ENCODE measurements around the gene FICD. TPM values are rescaled to one million over a fixed set of nuclear protein-coding genes. Genes with fewer than 3 reads are reported as not detected.

Gene FICD
- polyA plus RNA-seq, 1 donor from 2014 or later, result 1.5 TPM

DNA sequence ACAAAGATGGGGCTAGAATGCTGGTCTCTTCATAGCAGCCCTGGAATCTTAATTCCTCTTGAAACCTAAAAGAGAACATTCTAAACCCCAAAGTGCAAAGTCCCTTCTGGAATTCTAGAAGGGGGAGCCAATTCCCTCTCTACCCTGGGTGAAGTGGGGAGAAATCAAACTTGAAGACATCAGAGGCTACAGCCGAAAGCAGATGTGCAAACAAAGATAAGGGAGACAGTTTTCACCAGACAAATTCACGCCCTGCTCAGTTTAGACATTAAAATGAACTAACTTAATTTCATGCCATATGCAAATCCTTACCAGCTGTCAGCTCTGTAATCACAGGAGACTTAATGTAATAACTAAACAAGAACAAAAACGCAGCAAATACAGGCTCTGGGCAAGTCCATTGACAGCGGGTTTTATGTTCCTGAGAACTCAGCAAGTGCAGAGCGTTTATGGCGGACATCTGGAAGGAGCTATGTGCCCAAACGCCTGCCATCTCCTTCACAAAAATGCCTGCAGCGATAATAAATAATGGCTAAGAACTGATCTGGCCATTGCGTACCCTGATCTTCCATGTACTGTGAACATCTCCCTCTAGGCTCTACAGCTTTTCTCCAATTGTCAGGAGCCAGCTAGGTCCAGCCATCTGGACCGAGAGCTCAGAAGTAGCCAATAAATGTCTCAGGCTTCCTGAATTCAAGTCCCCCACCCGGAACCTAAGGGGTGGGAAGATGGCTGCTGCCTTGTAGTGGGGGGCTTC, 19.1 kb upstream of the FICD start:
- H3K27me3 ChIP-seq (ENCODE audit: insufficient read depth, low read depth, low read length), result no peaks in the 10 kb centered on the region
- no peak for TF ChIP-seq CTCF (IDR thresholded peaks at IDR 0.05; ENCODE audit: poor library complexity, severe bottlenecking)
- TF ChIP-seq RAD21 (conservative IDR thresholded peaks at IDR 0.05), result no peak
- no peak for TF ChIP-seq MXI1 (conservative IDR thresholded peaks at IDR 0.05; ENCODE audit: poor library complexity, severe bottlenecking)
- TF ChIP-seq SMC3 (conservative IDR thresholded peaks at IDR 0.05; ENCODE audit: poor library complexity), result no peak
- no peak for TF ChIP-seq POLR2AphosphoS5 (IDR thresholded peaks at IDR 0.05)
- TF ChIP-seq REST (IDR thresholded peaks at IDR 0.05; ENCODE audit: borderline replicate concordance), result no peak
- no peak for TF ChIP-seq EP300 (conservative IDR thresholded peaks at IDR 0.05; ENCODE audit: poor library complexity, severe bottlenecking)
- no peak for TF ChIP-seq EZH2 (IDR thresholded peaks at IDR 0.05; ENCODE audit: borderline replicate concordance, insufficient read depth, low read length, poor library complexity, severe bottlenecking)
- no peak for TF ChIP-seq TAF1 (IDR thresholded peaks at IDR 0.05; ENCODE audit: low read depth)
- H3K9me2 ChIP-seq (ENCODE audit: insufficient read depth, low read length), result no peaks in the 10 kb centered on the region
- no peaks in the 10 kb centered on the region for H3K79me2 ChIP-seq (replicated peaks; ENCODE audit: insufficient read depth, low read length)
- no peak overlapping the region for H3K9ac ChIP-seq (ENCODE audit: low read length)
- no peaks in the 10 kb centered on the region for H3K9me3 ChIP-seq (ENCODE audit: low read length)
- no peak overlapping the region for H2AFZ ChIP-seq (ENCODE audit: low read depth, low read length)
- H4K20me1 ChIP-seq (ENCODE audit: insufficient read depth), result no peaks in the 10 kb centered on the region
- H3F3A ChIP-seq (ENCODE audit: insufficient read depth, low read length, poor library complexity, severe bottlenecking), result no peaks in the 10 kb centered on the region
- no peak overlapping the region for H3K27ac ChIP-seq (ENCODE audit: low read length)
- H3K36me3 ChIP-seq (ENCODE audit: insufficient read depth, low read length), result no peaks in the 10 kb centered on the region
- no peak overlapping the region for H3K4me3 ChIP-seq (ENCODE audit: low read length)
- no peak overlapping the region for H3K4me2 ChIP-seq (ENCODE audit: low read length)

- H3K9me3 ChIP-seq (ENCODE audit: low read length), result peaks cover 4% of the 10 kb centered on the region
- H3K9ac ChIP-seq (ENCODE audit: low read length), result no peak overlapping the region
- H3K27me3 ChIP-seq (ENCODE audit: insufficient read depth, low read depth, low read length), result no peaks in the 10 kb centered on the region
- H3K4me2 ChIP-seq (ENCODE audit: low read length), result no peak overlapping the region
- TF ChIP-seq POLR2AphosphoS5 (IDR thresholded peaks at IDR 0.05) (no peak), EZH2 (IDR thresholded peaks at IDR 0.05; ENCODE audit: borderline replicate concordance, insufficient read depth, low read length, poor library complexity, severe bottlenecking) (no peak), RAD21 (conservative IDR thresholded peaks at IDR 0.05) (no peak), CTCF (IDR thresholded peaks at IDR 0.05; ENCODE audit: poor library complexity, severe bottlenecking) (no peak), MXI1 (conservative IDR thresholded peaks at IDR 0.05; ENCODE audit: poor library complexity, severe bottlenecking) (no peak), SMC3 (conservative IDR thresholded peaks at IDR 0.05; ENCODE audit: poor library complexity) (no peak), REST (IDR thresholded peaks at IDR 0.05; ENCODE audit: borderline replicate concordance) (no peak), TAF1 (IDR thresholded peaks at IDR 0.05; ENCODE audit: low read depth) (no peak), EP300 (conservative IDR thresholded peaks at IDR 0.05; ENCODE audit: poor library complexity, severe bottlenecking) (no peak)
- no peak overlapping the region for H2AFZ ChIP-seq (ENCODE audit: low read depth, low read length)
- H3K27ac ChIP-seq (ENCODE audit: low read length), result no peak overlapping the region
- H3K36me3 ChIP-seq (ENCODE audit: insufficient read depth, low read length), result no peaks in the 10 kb centered on the region
- H3K79me2 ChIP-seq (replicated peaks; ENCODE audit: insufficient read depth, low read length), result no peaks in the 10 kb centered on the region
- no peaks in the 10 kb centered on the region for H3F3A ChIP-seq (ENCODE audit: insufficient read depth, low read length, poor library complexity, severe bottlenecking)
- H4K20me1 ChIP-seq (ENCODE audit: insufficient read depth), result no peaks in the 10 kb centered on the region
- H3K4me3 ChIP-seq (ENCODE audit: low read length), result no peak overlapping the region
- H3K9me2 ChIP-seq (ENCODE audit: insufficient read depth, low read length), result no peaks in the 10 kb centered on the region
These were observed 16.9 kb upstream of the FICD start for GRCh38 chr12:108498136-108498535.

All from neural cell (in vitro differentiated cells).